Calu3 (cell line): ENCODE measurements around the gene GGT1. TPM values are rescaled to one million over a fixed set of nuclear protein-coding genes. Genes with fewer than 3 reads are reported as not detected.
"Not testable (repeated sequence)": the region's sequence is repeated elsewhere in the genome, so short reads cannot be mapped to it uniquely, and the experiment has no call there.

Experiments used
- BruUV-seq: library from RNA; stranded (reverse); fragments of 400-500 nt; replicated peaks from 2 replicates; lab custom pipeline; 2021; lab: Mats Ljungman, UMichigan
- CTCF ChIA-PET: fragments of 300-600 bp; sonication (Branson Sonifier 250); formaldehyde crosslinking; loops from one replicate; lab custom pipeline; 2022; ENCODE audit warnings: antibody characterized with exemption; lab: Charles Lee
- DNase-seq: peaks from one replicate; pipeline ENCODE4 v3.0.0; 2022
- H3K27ac Mint-ChIP-seq: one replicate; pipeline ENCODE4 v1.8.0; 2022; ENCODE audit warnings: mixed read lengths; ENCODE audit not compliant: unreplicated experiment
- H3K27me3 Mint-ChIP-seq: one replicate; pipeline ENCODE4 v1.8.0; 2022; ENCODE audit warnings: mixed read lengths; ENCODE audit not compliant: unreplicated experiment
- H3K36me3 Mint-ChIP-seq: one replicate; pipeline ENCODE4 v1.8.0; 2022; ENCODE audit warnings: mild to moderate bottlenecking, moderate library complexity, mixed read lengths; ENCODE audit not compliant: insufficient read depth, unreplicated experiment
- H3K4me1 Mint-ChIP-seq: one replicate; pipeline ENCODE4 v1.8.0; 2022; ENCODE audit warnings: mild to moderate bottlenecking, low read depth, mixed read lengths; ENCODE audit not compliant: unreplicated experiment
- H3K4me3 Mint-ChIP-seq: one replicate; pipeline ENCODE4 v1.8.0; 2022; ENCODE audit warnings: mild to moderate bottlenecking, low read depth, moderate library complexity, mixed read lengths; ENCODE audit not compliant: unreplicated experiment
- H3K9me3 Mint-ChIP-seq: one replicate; pipeline ENCODE4 v1.8.0; 2022; ENCODE audit warnings: low read depth, mixed read lengths; ENCODE audit not compliant: unreplicated experiment
- intact Hi-C: fragments of 100-400 bp; cut with micrococcal nuclease; formaldehyde crosslinking; loops from one replicate; pipeline ENCODE4 v1.10.0; 2022; ENCODE audit not compliant: unreplicated experiment
- total RNA-seq: library from RNA; stranded (reverse); gene quantifications from 2 replicates; pipeline ENCODE4 v1.2.3, GENCODE V29; 2022
- TF ChIP-seq, protein P1 (sequence below): fragments of 200-600 bp; IDR thresholded peaks from one replicate; pipeline ENCODE4 v1.8.0; 2022; ENCODE audit warnings: antibody characterized with exemption; ENCODE audit not compliant: unreplicated experiment

The GGT1 gene
- total RNA-seq, 1 experiment from 2014 or later = 63.8 TPM

DNA sequence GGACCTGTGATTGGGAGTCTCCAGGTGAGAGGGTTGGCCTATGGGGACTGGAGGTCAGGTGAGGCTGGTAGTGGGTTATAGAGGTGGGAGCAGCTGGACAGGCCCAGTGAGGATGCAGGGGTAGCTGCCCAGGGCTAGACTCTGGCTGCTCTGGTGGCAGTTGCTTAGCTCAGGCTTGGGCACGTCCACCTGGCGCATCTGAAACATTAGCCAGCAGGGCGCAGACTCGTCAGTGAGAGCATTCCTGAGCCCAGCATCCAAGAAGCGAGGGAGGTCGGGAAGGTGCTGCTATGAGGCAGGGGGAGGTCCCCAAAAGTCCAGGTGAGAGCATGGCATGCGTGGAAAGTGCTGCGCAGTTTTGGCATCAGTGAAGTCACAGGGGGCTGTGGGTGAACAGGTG, 3.5 kb upstream of the GGT1 start:
- Mint-ChIP-seq H3K9me3 (no peaks in the 10 kb centered on the region), H3K4me1 (peaks cover 60% of the 10 kb centered on the region)

DNA sequence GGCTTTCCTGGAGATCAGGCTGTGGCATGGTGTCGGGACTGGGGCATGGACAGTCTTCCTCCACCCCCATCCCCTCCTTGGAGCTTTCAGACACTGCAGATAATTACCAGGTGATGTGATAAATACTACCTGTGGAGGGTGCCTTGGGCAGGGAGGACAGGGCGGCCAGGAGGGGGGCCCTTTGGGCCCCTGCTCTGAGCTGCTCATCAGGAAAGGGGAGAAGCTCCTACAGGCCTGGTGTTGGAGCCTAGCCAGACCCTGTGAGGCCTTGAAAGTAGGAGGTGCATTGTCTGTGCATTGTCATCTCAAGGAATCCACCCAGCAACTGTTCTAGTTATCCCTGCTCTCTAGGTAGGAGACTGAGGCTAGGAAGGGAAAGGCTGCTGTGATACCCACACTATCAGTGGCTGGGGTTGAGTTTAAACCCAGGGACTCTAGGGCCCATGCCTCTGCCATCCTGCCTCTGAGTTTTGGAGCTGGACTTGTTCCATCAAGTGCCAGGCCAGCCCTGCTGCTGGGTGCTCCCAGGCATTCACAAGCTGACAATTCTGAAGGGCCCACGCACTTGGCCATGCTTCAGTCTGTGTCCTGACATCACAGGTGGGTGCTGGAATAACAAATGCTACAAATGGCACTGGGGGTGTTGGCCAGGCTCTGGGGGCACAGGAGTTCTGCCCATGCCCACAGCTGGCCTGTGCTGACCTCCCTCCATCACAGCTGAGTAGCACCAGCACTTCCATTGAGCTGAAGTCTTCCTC, 2.9 kb upstream of the GGT1 start:
- Mint-ChIP-seq H3K36me3 (peaks cover 14% of the 10 kb centered on the region), H3K4me1 (peaks cover 56% of the 10 kb centered on the region)
- H3K9me3 Mint-ChIP-seq, BruUV-seq, H3K27me3 Mint-ChIP-seq, DNase-seq, H3K27ac Mint-ChIP-seq, H3K4me3 Mint-ChIP-seq, intact Hi-C loops: not testable (repeated sequence)
- CTCF ChIA-PET = interaction anchor here (0.7 to 1.1 kb wide), 2 partner anchors 45 to 158 kb away, joined by 3 to 4 read pairs; partner anchors contain the start of gene GUCD1

More for the DNA sequence above, 3.5 kb upstream of the GGT1 start:
- H3K36me3 Mint-ChIP-seq = peaks cover 14% of the 10 kb centered on the region
- TF ChIP-seq, protein P1, sequence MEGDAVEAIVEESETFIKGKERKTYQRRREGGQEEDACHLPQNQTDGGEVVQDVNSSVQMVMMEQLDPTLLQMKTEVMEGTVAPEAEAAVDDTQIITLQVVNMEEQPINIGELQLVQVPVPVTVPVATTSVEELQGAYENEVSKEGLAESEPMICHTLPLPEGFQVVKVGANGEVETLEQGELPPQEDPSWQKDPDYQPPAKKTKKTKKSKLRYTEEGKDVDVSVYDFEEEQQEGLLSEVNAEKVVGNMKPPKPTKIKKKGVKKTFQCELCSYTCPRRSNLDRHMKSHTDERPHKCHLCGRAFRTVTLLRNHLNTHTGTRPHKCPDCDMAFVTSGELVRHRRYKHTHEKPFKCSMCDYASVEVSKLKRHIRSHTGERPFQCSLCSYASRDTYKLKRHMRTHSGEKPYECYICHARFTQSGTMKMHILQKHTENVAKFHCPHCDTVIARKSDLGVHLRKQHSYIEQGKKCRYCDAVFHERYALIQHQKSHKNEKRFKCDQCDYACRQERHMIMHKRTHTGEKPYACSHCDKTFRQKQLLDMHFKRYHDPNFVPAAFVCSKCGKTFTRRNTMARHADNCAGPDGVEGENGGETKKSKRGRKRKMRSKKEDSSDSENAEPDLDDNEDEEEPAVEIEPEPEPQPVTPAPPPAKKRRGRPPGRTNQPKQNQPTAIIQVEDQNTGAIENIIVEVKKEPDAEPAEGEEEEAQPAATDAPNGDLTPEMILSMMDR = no peak
- DNase-seq = no peak
- intact Hi-C loops = no loop called here
- BruUV-seq = no TSS peak
- H3K27ac Mint-ChIP-seq = peak overlapping the region; percentile 13
- no peaks in the 10 kb centered on the region for H3K27me3 Mint-ChIP-seq
- CTCF ChIA-PET = interaction anchor here (0.7 kb wide), 1 partner anchor 158 kb away, joined by 4 read pairs; no protein-coding TSS in a partner anchor
- no peak overlapping the region for H3K4me3 Mint-ChIP-seq

DNA sequence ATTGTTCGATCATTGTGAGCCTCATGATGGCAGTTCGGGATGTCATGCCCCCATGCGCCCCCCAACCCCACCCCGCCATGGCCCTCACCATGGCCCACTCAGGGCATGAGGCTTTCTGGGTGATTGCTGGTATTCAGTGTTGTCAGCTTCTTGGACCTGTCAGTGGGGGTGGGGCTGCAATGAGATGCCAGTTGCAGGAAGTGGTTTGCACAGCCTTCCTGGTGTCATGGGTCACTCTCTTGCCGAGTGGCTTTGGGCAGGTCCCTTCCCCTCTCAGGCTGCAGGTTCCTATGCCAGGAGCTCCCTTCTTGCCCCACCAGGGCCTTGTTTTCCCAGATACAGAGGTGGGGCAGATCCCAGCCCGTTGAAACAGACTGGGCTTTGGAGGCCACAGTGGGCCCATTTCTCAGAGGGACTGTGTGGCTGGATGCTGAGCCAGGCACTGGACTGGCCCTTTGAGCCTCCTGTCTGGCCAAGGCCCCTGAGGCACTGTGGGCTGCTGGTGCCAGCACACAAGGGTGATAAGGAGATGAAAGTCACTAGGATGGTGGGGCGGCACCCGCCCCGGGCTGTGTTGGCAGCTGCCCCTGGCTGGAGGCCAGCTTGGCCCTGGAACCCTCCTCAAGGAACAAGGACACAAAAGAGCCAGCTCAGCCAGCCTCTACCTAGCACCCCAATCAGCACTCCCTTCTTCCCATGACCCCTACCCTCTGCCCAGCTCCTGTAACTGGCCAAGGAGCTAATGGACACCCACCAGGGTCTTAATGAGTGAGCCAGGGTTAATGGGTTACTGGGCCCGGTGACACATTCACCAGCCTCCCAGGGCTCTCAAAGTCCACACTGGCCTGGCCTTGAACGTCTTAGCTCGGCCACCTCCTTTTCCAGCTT, 1.5 kb upstream of the GGT1 start:
- Mint-ChIP-seq H3K4me1 (peaks cover 46% of the 10 kb centered on the region), H3K27ac (peak overlapping the region; percentile 56), H3K4me3 (peak overlapping the region; percentile 26), H3K36me3 (peaks cover 14% of the 10 kb centered on the region), H3K9me3 (no peaks in the 10 kb centered on the region), H3K27me3 (no peaks in the 10 kb centered on the region)
- TF ChIP-seq, protein P1 = no peak
- intact Hi-C loops = no loop called here
- CTCF ChIA-PET = no interaction called here
- peak; percentile 88 for DNase-seq
- BruUV-seq = no TSS peak

DNA sequence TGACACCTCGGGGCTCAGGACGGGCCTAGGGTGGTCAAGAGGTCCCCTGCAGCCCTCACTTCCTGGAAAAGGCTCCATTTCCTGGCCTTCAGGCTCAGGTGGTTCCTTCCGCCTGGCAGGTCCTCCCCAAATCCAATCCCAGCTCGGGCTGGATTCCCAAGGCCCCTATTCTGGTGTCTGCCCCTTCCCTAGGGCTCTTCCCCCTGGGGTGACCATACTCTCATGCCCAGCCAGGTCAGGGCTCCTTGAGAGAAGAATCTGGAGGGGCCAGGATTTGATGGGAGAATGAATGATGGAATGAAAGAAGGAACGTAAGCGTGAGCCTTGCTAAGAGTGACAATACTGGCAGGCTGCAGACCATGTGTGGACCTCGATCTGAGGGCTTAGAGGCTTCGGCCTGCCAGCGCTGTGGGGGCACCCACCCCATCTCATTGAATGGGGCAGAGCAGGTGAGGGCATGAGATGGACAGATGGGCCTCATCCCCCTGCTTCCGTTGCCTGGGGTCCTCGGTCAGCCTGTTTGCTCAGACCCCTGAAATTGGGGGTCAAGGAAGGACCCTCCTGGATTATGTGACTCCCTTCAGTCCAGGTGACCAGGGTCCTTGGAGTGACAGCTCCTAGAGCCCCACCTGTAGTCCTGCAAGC, 766 bp upstream of the GGT1 start:
- CTCF ChIA-PET, DNase-seq, H3K27me3 Mint-ChIP-seq, H3K9me3 Mint-ChIP-seq, intact Hi-C loops, BruUV-seq: not testable (repeated sequence)
- H3K4me3 Mint-ChIP-seq = peak overlapping the region; percentile 26
- H3K4me1 Mint-ChIP-seq = peaks cover 46% of the 10 kb centered on the region
- peaks cover 14% of the 10 kb centered on the region for H3K36me3 Mint-ChIP-seq
- H3K27ac Mint-ChIP-seq = peak overlapping the region; percentile 35
